HEK293T (cell line): ENCODE measurements around the gene PBXIP1.

Source experiments
- BHLHE40 ChIP-seq: fragments of 450-650 bp; IDR thresholded peaks from 2 replicates; pipeline ENCODE4 v1.6.1; 2016; ENCODE audit warnings: mild to moderate bottlenecking, moderate library complexity, borderline replicate concordance
- FOXM1 ChIP-seq: fragments of 450-650 bp; IDR thresholded peaks from 2 replicates; pipeline ENCODE4 v1.6.1; 2017; ENCODE audit warnings: mild to moderate bottlenecking, borderline replicate concordance
- SP1 ChIP-seq: fragments of 450-650 bp; IDR thresholded peaks from 2 replicates; pipeline ENCODE4 v1.6.1; 2017

- TF ChIP-seq FOXM1: no peak
- TF ChIP-seq SP1: no peak
- no peak for TF ChIP-seq BHLHE40
Measured at GRCh38 chr1:154908937-154909336, 47.0 kb downstream of the PBXIP1 start.
